Naive B cell (primary cell): ENCODE data around the gene UPK3B. TPM values are rescaled to one million over a fixed set of nuclear protein-coding genes. Genes with fewer than 3 reads are reported as not detected.
"Not testable (repeated sequence)": the region's sequence is repeated elsewhere in the genome, so short reads cannot be mapped to it uniquely, and the experiment has no call there.

Source experiments
- ATAC-seq, 2 donors: fragments of 150-1000 bp; cut with Tn5 transposase; 2 replicates each; pipeline ENCODE4 v1.10.0; 2021; ENCODE audit warnings: low read depth in 2 of 2, mild to moderate bottlenecking in 2 of 2, moderate library complexity in 2 of 2
- DNase-seq: peaks from one replicate; pipeline ENCODE4 v3.0.0; 2022
- H3K27ac Mint-ChIP-seq, 6 donors: one replicate each; pipeline ENCODE4 v1.8.0; 2020 to 2022; ENCODE audit warnings: mild to moderate bottlenecking in 6 of 6, mixed read lengths in 6 of 6, moderate library complexity in 5 of 6, inconsistent platforms in 2 of 6
- H3K27me3 Mint-ChIP-seq, 3 donors: one replicate each; pipeline ENCODE4 v1.8.0; 2021 to 2022; ENCODE audit warnings: mixed read lengths in 3 of 3, mild to moderate bottlenecking in 1 of 3
- H3K36me3 Mint-ChIP-seq, 2 donors: one replicate each; pipeline ENCODE4 v1.8.0; 2020 to 2022; ENCODE audit warnings: mixed read lengths in 2 of 2, inconsistent platforms in 1 of 2, mild to moderate bottlenecking in 1 of 2
- H3K4me1 Mint-ChIP-seq, 3 donors: one replicate each; pipeline ENCODE4 v1.8.0; 2020 to 2022; ENCODE audit warnings: mixed read lengths in 3 of 3, inconsistent platforms in 1 of 3, mild to moderate bottlenecking in 1 of 3, moderate library complexity in 1 of 3
- H3K4me3 Mint-ChIP-seq, 8 donors: one replicate each; pipeline ENCODE4 v1.8.0; 2020 to 2022; ENCODE audit warnings: mild to moderate bottlenecking in 8 of 8, mixed read lengths in 8 of 8, moderate library complexity in 8 of 8, inconsistent platforms in 2 of 8
- H3K9me3 Mint-ChIP-seq, 7 donors: one replicate each; pipeline ENCODE4 v1.8.0; 2020 to 2022; ENCODE audit warnings: mixed read lengths in 7 of 7, mild to moderate bottlenecking in 5 of 7, inconsistent platforms in 2 of 7, moderate library complexity in 1 of 7
- polyA plus RNA-seq, 6 donors: library from polyadenylated mRNA; unstranded; fragments of 300-500 nt; fragmentation: Illumina TruSeq; gene quantifications; one replicate each; pipeline ENCODE4 v1.2.3, GENCODE V29; 2021; ENCODE audit warnings: low read depth in 6 of 6

Gene UPK3B
- polyA plus RNA-seq, 6 donors from 2014 or later: 0.13 to 0.74 (median 0.21) TPM; not detected in 3

GRCh38 chr7:76502224-76502623 is 8.1 kb upstream of the UPK3B start:
- not testable (repeated sequence) for H3K4me3 Mint-ChIP-seq, H3K27ac Mint-ChIP-seq, ATAC-seq, H3K27me3 Mint-ChIP-seq, DNase-seq, H3K4me1 Mint-ChIP-seq, H3K9me3 Mint-ChIP-seq, H3K36me3 Mint-ChIP-seq

GRCh38 chr7:76502836-76503235 is 7.5 kb upstream of the UPK3B start:
- not testable (repeated sequence) for H3K27ac Mint-ChIP-seq, DNase-seq, ATAC-seq, H3K4me1 Mint-ChIP-seq, H3K9me3 Mint-ChIP-seq, H3K27me3 Mint-ChIP-seq, H3K36me3 Mint-ChIP-seq, H3K4me3 Mint-ChIP-seq

GRCh38 chr7:76503244-76503643 is 7.1 kb upstream of the UPK3B start:
- H3K4me3 Mint-ChIP-seq, H3K9me3 Mint-ChIP-seq, H3K27ac Mint-ChIP-seq, ATAC-seq, H3K27me3 Mint-ChIP-seq, H3K4me1 Mint-ChIP-seq, H3K36me3 Mint-ChIP-seq, DNase-seq: not testable (repeated sequence)

GRCh38 chr7:76504351-76505167 is 5.8 kb upstream of the UPK3B start:
- H3K27ac Mint-ChIP-seq: peak overlapping the region in 1 of 6 donors; percentile 81
- ATAC-seq, H3K4me3 Mint-ChIP-seq, H3K9me3 Mint-ChIP-seq, H3K27me3 Mint-ChIP-seq, H3K4me1 Mint-ChIP-seq, DNase-seq, H3K36me3 Mint-ChIP-seq: not testable (repeated sequence)

- Mint-ChIP-seq H3K27ac (peak overlapping the region in 1 of 6 donors; percentile 11), H3K27me3 (no peaks in the 10 kb centered on the region), H3K9me3 (no peaks in the 10 kb centered on the region), H3K4me3 (peak overlapping the region in 1 of 8 donors; percentile 35), H3K36me3 (no peaks in the 10 kb centered on the region), H3K4me1 (peaks cover 0 to 4% (median 0%) of the 10 kb centered on the region in 3 donors)
- ATAC-seq (no peak), DNase-seq (no peak)
Observed at GRCh38 chr7:76505168-76506080, 4.9 kb upstream of the UPK3B start.

- ATAC-seq (no peak), DNase-seq (no peak)
- no peaks in the 10 kb centered on the region for H3K9me3 Mint-ChIP-seq
Observed at GRCh38 chr7:76506081-76506440, 4.3 kb upstream of the UPK3B start.

GRCh38 chr7:76506643-76507042 is 3.7 kb upstream of the UPK3B start:
- H3K27me3 Mint-ChIP-seq, H3K4me1 Mint-ChIP-seq, H3K9me3 Mint-ChIP-seq, H3K27ac Mint-ChIP-seq, ATAC-seq, H3K4me3 Mint-ChIP-seq, DNase-seq, H3K36me3 Mint-ChIP-seq: not testable (repeated sequence)

More at GRCh38 chr7:76506081-76506440, 4.3 kb upstream of the UPK3B start:
- Mint-ChIP-seq H3K4me1 (peaks cover 0 to 4% (median 0%) of the 10 kb centered on the region in 3 donors), H3K27ac (no peak overlapping the region), H3K36me3 (no peaks in the 10 kb centered on the region), H3K27me3 (no peaks in the 10 kb centered on the region), H3K4me3 (peak overlapping the region in 1 of 8 donors; percentile 35)

- Mint-ChIP-seq H3K27ac (no peak overlapping the region), H3K4me1 (no peaks in the 10 kb centered on the region), H3K36me3 (no peaks in the 10 kb centered on the region), H3K27me3 (no peaks in the 10 kb centered on the region), H3K4me3 (peak overlapping the region in 1 of 8 donors; percentile 35), H3K9me3 (no peaks in the 10 kb centered on the region)
- no peak for DNase-seq
- ATAC-seq: no peak
Observed at GRCh38 chr7:76507723-76508406, 2.5 kb upstream of the UPK3B start.

GRCh38 chr7:76511200-76511910 is 1.0 kb downstream of the UPK3B start:
- not testable (repeated sequence) for DNase-seq, H3K9me3 Mint-ChIP-seq, H3K27ac Mint-ChIP-seq, H3K4me1 Mint-ChIP-seq, ATAC-seq, H3K36me3 Mint-ChIP-seq, H3K27me3 Mint-ChIP-seq, H3K4me3 Mint-ChIP-seq

- not testable (repeated sequence) for H3K9me3 Mint-ChIP-seq, H3K36me3 Mint-ChIP-seq, ATAC-seq, H3K4me3 Mint-ChIP-seq, DNase-seq, H3K27ac Mint-ChIP-seq, H3K4me1 Mint-ChIP-seq
- peaks cover 0 to 13% (median 0%) of the 10 kb centered on the region in 3 donors for H3K27me3 Mint-ChIP-seq
Observed at GRCh38 chr7:76511911-76512885, 1.8 kb downstream of the UPK3B start.

- ATAC-seq: no peak
- peaks cover 0 to 14% (median 0%) of the 10 kb centered on the region in 3 donors for H3K27me3 Mint-ChIP-seq
Observed at GRCh38 chr7:76512941-76513816, 2.8 kb downstream of the UPK3B start.

More at GRCh38 chr7:76512941-76513816, 2.8 kb downstream of the UPK3B start:
- no peaks in the 10 kb centered on the region for H3K36me3 Mint-ChIP-seq
- H3K4me1 Mint-ChIP-seq: peaks cover 0 to 4% (median 0%) of the 10 kb centered on the region in 3 donors
- no peak overlapping the region for H3K4me3 Mint-ChIP-seq
- no peaks in the 10 kb centered on the region for H3K9me3 Mint-ChIP-seq
- no peak overlapping the region for H3K27ac Mint-ChIP-seq
- DNase-seq: no peak
